ENCODE data around the gene TCF7L1.

Gene TCF7L1

GRCh38 chr2:85165088-85165690, 32.0 kb downstream of the TCF7L1 start:
- DNase-seq, result no peak

- DNase-seq, result no peak
Measured at GRCh38 chr2:85166021-85166420, 32.8 kb downstream of the TCF7L1 start.

- no peak for DNase-seq
Measured at GRCh38 chr2:85167479-85167878, 34.3 kb downstream of the TCF7L1 start.

DNA sequence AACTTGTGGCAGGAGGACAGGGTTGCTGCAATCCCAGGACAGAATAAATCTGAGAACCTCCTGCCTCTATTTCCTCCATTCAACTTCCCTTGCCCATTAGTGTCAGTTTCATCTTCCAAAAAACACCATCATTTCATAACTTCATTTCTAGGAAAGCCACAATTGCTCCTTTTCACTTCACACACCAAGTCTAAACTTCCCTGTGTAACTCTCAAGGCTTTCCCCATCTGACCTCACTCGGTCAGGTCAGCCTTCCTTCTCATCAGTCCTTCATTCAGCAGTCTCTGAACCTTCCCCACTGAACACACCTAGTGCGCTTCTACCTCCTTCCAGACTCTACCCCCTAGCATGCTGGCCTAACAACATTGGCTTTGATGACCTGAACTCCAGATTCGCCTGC, 35.8 kb downstream of the TCF7L1 start:
- no peak for DNase-seq

GRCh38 chr2:85169581-85169980, 36.4 kb downstream of the TCF7L1 start:
- DNase-seq, result no peak

DNA sequence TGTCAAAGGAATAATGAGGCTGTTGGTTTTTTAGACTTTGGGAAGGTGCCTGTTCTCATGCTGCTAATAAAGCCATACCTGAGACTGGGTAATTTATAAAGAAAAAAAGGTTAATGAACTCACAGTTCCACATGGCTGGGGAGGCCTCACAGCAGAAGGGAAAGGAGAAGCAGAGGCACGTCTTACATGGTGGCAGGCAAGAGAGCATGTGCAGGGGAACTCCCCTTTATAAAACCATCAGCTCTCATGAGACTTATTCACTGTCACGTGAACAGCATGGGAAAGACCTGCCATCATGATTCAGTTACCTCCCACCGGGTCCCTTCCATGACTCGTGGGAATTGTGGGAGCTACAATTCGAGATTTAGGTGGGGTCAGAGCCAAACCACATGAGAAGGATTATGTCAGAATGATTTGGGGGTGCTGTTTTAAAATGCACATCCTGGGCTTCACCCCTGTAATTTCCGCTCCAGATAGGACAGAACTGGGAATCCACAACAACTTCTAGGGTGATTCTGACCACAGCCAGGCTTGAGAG, 37.8 kb downstream of the TCF7L1 start:
- no peak for DNase-seq

GRCh38 chr2:85171916-85172315, 38.7 kb downstream of the TCF7L1 start:
- DNase-seq, result no peak

- DNase-seq, result no peak
Measured at GRCh38 chr2:85173909-85174308, 40.7 kb downstream of the TCF7L1 start.

DNA sequence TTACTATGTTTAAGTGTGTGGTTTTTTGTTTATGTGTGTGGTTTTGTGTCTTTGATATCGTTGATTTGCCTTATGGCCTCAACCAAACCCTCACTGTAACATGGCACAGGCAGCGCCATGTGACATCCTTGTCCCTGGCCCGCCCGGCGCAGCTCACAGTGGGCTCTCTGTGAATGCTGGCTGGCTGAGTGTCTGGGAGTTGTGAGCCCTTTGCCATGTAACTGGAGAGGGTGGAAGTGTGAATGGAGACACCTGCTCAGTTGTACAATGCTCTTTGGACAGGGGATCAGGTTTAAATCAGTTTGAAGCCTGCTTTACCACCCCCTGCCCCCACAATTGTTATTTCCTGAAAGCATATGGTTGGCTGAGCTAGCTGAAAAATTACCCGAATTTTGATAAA, 41.8 kb downstream of the TCF7L1 start:
- DNase-seq, result no peak

DNA sequence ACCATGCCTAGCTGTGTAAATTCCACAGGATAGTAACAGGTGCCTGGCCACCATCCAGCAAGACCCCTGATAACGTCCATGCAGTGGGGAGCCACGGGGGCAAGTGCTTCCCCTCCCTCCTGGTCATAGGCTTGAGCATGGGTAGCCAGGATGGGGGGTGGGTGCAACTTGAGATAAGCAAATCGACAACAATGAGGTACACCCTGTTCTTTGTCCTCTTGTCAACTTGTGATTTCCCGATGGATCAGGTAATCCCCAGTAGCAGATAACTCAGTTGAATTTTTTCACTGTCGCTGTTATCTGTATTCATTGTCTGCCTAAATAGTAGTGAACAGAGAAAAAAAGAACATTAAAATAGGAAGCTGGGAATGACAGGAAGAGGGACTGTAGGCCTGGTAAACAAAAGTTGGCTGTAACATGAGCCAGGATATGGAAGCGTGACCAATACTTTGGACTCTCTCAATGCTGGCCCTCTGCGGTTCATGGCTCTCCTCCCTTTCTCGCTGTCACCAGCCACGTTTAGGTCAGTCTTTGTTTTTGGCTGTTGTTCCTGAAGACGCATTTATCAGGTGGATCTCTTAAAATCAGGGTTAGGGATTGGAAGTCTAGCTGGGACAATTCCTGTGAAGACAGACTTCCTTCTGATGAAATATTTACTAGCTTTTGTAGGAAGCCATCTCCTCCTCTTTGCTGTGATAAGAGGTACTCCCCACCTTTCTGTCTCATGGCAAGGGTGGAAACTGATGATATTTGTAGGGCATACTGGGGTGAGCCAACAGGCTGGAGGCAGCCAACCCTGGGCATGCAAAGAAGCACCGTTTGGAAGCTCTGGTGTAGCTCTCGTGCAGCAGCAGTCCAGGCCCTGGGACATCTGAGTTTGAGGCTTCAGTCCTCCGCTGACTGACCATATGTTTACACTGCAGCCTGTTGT, 42.4 kb downstream of the TCF7L1 start:
- no peak for DNase-seq

GRCh38 chr2:85177031-85177824, 44.0 kb downstream of the TCF7L1 start:
- no peak for DNase-seq

DNA sequence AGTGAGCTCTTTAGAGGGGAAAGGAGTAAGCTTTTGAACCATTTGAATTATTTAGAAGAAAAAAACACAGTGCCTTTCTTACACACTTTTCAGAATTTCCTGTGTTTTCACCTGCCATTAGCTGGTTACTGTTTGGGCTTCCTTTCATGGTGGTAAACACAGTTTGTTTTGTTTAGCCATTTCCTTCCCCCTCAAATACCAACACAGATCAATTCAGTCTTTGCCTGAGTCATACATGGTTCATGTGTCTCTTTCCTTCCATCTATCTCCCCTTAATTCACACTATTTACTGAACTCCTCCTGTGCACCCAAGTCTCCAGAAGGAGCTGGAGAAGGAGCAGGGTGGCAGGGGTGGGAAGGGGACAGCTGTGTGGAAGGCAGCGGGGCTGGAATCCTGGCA, 45.0 kb downstream of the TCF7L1 start:
- no peak for DNase-seq

DNA sequence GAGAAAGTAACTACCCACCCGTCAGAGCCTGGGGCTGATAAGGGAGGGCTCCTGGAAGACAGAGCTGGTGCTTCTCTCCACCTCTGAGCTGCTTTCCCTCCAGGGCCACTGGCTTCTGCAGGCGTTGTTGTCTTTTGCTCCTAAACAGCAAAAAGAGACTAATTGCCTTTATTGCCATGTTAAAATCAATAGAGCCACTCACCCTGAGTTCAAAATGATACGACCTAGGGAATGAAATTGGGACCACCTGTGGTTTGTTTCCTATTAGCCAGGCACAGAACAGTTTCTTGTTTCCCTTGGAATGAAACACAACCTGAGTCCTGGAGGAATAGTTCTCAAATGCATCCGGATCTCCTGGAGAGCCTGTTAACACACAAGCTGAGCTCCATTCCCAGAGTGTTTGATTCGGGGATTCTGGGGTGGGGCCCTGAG, 45.8 kb downstream of the TCF7L1 start:
- no peak for DNase-seq

GRCh38 chr2:85179541-85179940, 46.3 kb downstream of the TCF7L1 start:
- no peak for DNase-seq

DNA sequence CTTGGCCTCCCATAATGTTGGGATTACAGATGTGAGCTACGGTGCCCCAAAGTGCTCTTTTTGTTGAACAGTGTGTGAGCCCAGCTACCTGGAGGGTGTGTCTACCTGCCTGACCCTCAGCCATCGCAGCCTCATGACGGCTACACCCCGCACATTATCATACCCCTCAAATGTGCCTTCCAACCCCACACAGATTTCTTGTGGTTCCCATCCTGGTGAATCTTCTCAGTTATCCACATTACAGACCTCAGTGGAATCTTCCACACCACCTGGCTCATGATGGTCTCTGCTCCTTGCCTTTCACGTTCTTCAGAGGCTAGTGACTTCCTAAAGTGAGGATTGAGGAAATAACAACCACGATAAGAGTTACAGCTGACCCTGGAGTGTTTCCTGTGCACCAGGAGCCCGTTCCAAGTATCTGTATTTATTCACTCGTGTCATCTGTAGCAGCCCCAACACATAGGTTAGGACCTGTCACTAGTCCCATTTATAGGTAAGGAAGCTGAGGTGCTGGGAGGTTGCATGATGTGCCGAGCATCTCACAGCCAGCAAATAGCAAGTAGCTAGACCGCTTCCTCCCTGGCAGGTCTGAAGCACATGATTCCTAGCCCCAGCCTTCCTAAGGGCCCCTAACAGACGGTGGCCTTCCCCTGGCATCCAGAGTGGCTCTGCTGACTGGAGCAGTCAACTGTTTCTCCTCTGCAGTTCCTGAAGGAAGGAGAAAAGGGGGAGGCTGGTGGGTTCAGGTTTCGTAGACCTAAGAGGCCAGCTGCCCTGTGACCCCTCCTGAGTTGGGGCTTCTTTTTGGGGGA, 47.3 kb downstream of the TCF7L1 start:
- DNase-seq, result no peak

DNA sequence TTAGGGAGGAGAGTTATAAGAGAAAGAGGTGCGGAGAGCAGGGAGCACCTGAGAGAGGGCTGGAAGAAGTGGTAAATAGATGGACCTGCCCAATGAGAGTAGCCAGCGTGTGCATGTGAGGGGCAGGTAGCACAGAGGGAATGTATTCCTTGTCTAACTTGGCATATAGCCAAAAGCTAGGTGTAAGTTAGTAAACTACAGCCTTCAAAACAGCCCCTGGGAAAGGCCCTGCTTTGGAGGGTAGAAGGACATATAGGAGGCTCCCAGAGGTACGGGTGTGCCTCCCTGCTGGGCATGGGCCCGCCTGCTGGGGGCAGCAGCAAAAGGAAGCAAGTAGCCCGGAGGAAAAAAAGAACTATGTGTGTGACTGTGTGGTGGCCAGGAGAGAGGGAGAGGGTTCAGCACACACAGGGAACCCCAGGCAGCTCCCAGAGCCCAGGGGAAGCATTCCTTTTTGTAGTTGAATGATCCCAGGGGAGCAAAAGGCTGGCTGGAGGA, 48.0 kb downstream of the TCF7L1 start:
- DNase-seq, result peak; percentile 41

- DNase-seq, result no peak
Measured at GRCh38 chr2:85181844-85182456, 48.8 kb downstream of the TCF7L1 start.

DNA sequence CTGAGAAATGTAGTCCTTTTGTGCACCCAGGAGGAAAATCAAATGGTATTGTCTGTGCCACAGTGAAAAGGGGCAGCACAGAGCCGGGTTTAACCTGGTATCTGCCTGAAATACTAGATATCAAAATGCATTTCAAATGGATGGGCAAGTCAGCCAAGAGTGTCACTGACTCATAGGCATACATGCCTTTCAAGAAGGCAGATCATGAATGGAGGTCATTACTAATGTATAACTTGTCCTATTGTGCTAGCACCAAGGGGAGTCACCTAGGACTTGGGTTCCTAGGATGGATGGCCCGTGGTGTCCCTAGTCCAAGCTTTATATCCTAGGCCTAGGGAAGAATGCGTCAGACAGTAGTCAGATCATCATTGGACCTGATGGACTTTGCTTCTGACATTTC, 49.9 kb downstream of the TCF7L1 start:
- DNase-seq, result no peak

GRCh38 chr2:85183479-85183878, 50.3 kb downstream of the TCF7L1 start:
- no peak for DNase-seq

DNA sequence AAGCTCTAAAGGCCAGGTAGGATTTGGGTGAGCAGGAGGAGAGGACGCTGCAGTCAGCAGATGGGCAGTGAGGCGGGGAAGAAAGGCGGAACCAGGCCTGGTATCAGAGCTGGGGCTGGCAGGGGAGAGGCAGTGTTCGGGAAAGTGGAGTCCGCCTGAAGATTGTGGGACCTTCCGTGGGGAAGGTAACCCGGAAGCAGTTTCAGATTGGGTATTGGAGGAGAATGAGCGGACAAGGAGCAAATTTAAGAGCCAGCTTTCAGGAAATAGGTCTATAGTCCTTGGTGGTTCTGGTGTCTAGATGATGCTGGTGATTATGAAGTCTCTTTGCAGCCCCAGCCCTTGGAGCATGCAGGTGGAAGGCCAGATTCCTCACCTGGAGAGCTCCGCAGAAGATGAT, 51.0 kb downstream of the TCF7L1 start:
- no peak for DNase-seq

- no peak for DNase-seq
Measured at GRCh38 chr2:85184990-85185389, 51.8 kb downstream of the TCF7L1 start.

DNA sequence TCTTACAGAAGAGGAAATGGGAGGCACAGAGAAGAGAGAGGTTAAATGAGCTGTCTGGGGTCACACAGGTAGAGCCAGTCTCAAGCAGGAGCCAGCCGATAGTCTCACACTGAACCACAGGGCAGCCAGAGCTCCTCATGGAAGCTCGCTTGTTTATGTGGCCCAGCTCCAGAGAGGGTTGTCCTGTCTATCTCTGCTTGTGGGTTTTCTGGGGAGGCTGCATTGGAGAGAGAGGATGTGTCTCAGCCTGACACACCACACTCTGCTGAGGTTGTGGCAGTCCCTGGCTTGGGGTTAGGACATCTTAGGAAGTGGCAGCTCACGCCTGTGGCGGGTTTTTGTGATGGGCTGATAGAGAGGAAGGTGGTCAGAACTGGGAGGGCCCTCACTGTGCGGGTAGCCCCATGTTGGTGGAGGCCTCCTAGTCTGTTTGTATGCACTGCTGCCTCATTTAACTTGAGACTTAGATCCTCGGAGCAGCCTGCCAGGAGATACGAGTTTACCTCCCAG, 52.3 kb downstream of the TCF7L1 start:
- DNase-seq, result no peak

Data from NCI-H510A (cell line).